ENCODE results near the gene ACOT13. TPM values are rescaled to one million over a fixed set of nuclear protein-coding genes. Genes with fewer than 3 reads are reported as not detected.
"Not testable (repeated sequence)": the region's sequence is repeated elsewhere in the genome, so short reads cannot be mapped to it uniquely, and the experiment has no call there.

ACOT13 gene
- total RNA-seq, 1 experiment from 2014 or later, result 15.7 TPM

- peaks cover 43% of the 10 kb centered on the region for H4K20me1 ChIP-seq (ENCODE audit: insufficient read depth, low read depth, low read length)
- peak overlapping the region; percentile 100 for H3K9ac ChIP-seq (ENCODE audit: low read length)
- H3K9me2 ChIP-seq (replicated peaks; ENCODE audit: insufficient read depth, low read length), result 0 out of 2 replicates have a peak, but pooled peaks cover 3% of the 10 kb centered on the region
- H3K4me3 ChIP-seq (ENCODE audit: low read length), result peak overlapping the region; percentile 99
- H3K27me3 ChIP-seq (ENCODE audit: low read length), result no peaks in the 10 kb centered on the region
- no peak for DNase-seq
- peak overlapping the region; percentile 40 for H3K27ac ChIP-seq (ENCODE audit: low read length)
- peak overlapping the region; percentile 97 for H3K4me2 ChIP-seq (ENCODE audit: low read depth, low read length, poor library complexity, severe bottlenecking)
- no peaks in the 10 kb centered on the region for H3K9me3 ChIP-seq (ENCODE audit: low read length)
- no peak overlapping the region for H2AFZ ChIP-seq (ENCODE audit: low read length)
- H3K4me1 ChIP-seq (ENCODE audit: low read length), result peaks cover 45% of the 10 kb centered on the region
- H3K79me2 ChIP-seq (ENCODE audit: low read length), result peaks cover 70% of the 10 kb centered on the region
- H3K36me3 ChIP-seq (ENCODE audit: insufficient read depth, low read length), result peaks cover 56% of the 10 kb centered on the region
These were observed 51.7 kb downstream of the ACOT13 start for GRCh38 chr6:24718449-24719124.

DNA sequence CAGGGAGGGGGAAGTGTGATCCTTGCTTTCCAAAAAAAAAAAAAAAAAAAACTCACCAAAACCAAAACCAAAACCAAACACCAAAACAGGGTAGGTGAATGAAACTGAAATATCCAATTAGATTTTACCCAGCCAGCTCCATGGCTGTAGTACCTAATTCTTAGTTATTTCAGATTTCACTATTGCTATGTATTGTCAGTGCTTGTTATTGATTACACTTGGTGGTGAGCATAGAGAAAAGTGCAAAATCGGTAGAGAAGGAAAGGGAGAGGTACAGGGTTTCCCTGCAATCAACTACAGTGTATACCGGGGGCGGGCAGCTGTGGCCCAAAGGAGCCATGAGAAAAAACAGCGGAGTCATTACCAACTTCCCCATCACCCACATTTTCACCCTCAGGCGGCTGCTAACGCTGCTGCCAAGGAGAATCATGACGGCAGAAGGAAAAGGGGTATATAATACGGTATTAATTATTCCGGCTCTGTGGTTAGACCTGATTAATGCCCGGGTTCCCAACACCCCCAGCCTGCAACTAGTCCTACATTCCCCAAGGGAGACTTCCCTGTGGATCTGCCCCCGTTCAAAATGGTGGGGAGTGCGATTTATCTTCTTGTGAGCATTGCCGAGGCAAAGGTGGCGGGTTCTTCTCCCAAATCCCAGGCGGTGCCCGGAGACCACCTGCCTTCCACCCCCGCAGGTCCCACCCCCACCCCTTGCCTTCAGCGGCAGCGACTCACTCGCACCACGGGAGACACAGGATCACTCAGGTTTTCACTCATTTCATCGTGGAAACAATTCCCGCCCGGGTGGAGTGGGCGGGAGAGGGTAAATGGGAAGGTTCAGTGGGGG is 52.5 kb downstream of the ACOT13 start, which contains the start of gene C6orf62:
TSS of gene C6orf62 (minus strand) at position 30 of the 847 bp plus-strand sequence. CDS start 486 bp downstream, outside the sequence.
- peak; percentile 74 for DNase-seq
- H3K4me2 ChIP-seq (ENCODE audit: low read depth, low read length, poor library complexity, severe bottlenecking), result peak within 1 kb of the TSS; percentile 97
- H3K9me3 ChIP-seq (ENCODE audit: low read length), result no peaks in the 10 kb centered on the region
- 0 out of 2 replicates have a peak, but pooled peaks cover 3% of the 10 kb centered on the region for H3K9me2 ChIP-seq (replicated peaks; ENCODE audit: insufficient read depth, low read length)
- peaks cover 37% of the 10 kb centered on the region for H4K20me1 ChIP-seq (ENCODE audit: insufficient read depth, low read depth, low read length)
- H3K27me3 ChIP-seq (ENCODE audit: low read length), result no peaks in the 10 kb centered on the region
- peaks cover 49% of the 10 kb centered on the region for H3K36me3 ChIP-seq (ENCODE audit: insufficient read depth, low read length)
- H3K9ac ChIP-seq (ENCODE audit: low read length), result peak within 1 kb of the TSS; percentile 100
- peaks cover 45% of the 10 kb centered on the region for H3K4me1 ChIP-seq (ENCODE audit: low read length)
- H2AFZ ChIP-seq (ENCODE audit: low read length), result no peak within 1 kb of the TSS
- H3K79me2 ChIP-seq (ENCODE audit: low read length), result peaks cover 63% of the 10 kb centered on the region
- peak within 1 kb of the TSS; percentile 88 for H3K27ac ChIP-seq (ENCODE audit: low read length)
- peak within 1 kb of the TSS; percentile 99 for H3K4me3 ChIP-seq (ENCODE audit: low read length)

DNA sequence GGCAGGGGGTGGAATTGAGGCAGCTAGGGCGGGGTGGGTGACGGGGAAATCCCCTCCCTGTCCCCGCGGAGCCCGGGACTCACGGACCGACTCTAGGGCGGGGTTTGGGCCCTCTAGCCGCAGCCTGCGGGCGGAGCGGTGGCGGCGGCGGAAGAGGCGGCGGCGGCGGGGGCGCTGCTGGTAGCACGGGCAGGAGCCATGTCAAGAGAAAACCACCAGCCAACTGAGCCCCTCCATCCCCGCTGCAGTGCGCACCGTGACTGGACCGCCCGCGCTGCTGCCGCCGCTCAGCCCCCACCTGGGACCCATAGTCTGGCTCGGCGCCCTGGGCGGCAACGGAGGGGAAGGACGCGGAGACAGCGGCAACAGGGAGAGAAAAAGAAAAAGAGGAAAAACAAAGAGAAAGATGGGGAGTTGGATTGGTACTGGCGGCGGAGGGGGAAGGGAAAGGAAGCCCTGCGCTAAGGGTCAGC is 53.3 kb downstream of the ACOT13 start:
- H3K9ac ChIP-seq (ENCODE audit: low read length), result peak overlapping the region; percentile 100
- peak overlapping the region; percentile 99 for H3K4me3 ChIP-seq (ENCODE audit: low read length)

DNA sequence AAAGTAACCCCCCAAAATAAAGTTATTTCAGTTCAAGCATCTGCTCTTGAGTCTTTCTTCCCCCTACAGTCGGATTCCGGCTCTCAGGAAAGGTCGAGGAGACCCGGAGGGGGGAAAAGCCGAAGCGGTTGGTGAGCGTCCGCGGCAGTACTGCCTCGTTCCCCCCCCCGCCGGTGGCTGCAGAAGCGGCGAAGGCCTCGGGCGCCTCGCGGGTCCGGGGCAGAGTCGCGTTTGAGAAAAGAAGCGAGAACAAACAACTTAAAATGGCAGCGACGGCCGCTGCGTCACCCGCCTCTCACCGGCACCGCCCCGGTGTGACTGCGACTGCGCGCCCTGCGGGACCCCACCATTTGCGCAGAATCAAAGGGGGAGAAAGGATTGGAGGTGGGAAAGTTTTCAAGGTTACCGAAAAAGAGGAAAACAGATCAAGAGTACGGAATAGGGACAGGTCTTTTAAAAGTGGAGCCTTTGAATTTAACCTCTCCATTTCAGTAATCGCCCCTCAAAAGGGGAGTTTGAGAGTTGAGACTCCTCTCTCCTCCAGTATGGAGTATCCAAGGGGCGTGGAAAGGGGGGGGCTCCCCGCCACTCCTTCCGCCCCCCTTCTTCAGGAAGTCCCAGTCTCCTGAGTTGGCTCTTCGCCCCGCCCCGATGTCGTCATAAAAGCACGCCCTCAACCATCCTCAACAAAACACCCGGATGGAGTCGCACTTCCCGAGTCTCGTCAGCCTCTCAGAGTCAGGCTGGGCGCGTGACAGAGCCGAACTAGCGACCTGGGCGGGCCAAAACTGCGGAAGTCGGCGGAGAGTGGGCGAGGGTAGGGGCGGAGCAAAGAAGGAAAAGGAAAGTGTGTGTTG is 54.0 kb downstream of the ACOT13 start:
- Histone ChIP-seq H3K4me3 (ENCODE audit: low read length) (peak overlapping the region; percentile 99), H2AFZ (ENCODE audit: low read length) (peak overlapping the region; percentile 88; the same call in 1 of the 2 replicates), H3K9ac (ENCODE audit: low read length) (peak overlapping the region; percentile 100), H4K20me1 (ENCODE audit: insufficient read depth, low read depth, low read length) (peaks cover 35% of the 10 kb centered on the region), H3K36me3 (ENCODE audit: insufficient read depth, low read length) (peaks cover 35% of the 10 kb centered on the region), H3K27ac (ENCODE audit: low read length) (peak overlapping the region; percentile 88), H3K79me2 (ENCODE audit: low read length) (peaks cover 48% of the 10 kb centered on the region), H3K4me2 (ENCODE audit: low read depth, low read length, poor library complexity, severe bottlenecking) (peak overlapping the region; percentile 97), H3K9me2 (replicated peaks; ENCODE audit: insufficient read depth, low read length) (0 out of 2 replicates have a peak, but pooled peaks cover 3% of the 10 kb centered on the region), H3K27me3 (ENCODE audit: low read length) (no peaks in the 10 kb centered on the region), H3K4me1 (ENCODE audit: low read length) (peaks cover 44% of the 10 kb centered on the region), H3K9me3 (ENCODE audit: low read length) (no peaks in the 10 kb centered on the region)
- DNase-seq, result peak; percentile 100

More for the DNA sequence above, 53.3 kb downstream of the ACOT13 start:
- H3K36me3 ChIP-seq (ENCODE audit: insufficient read depth, low read length), result peaks cover 41% of the 10 kb centered on the region
- peak overlapping the region; percentile 97 for H3K4me2 ChIP-seq (ENCODE audit: low read depth, low read length, poor library complexity, severe bottlenecking)
- peaks cover 45% of the 10 kb centered on the region for H3K4me1 ChIP-seq (ENCODE audit: low read length)
- peak overlapping the region; percentile 88 for H3K27ac ChIP-seq (ENCODE audit: low read length)
- peak; percentile 86 for DNase-seq
- H4K20me1 ChIP-seq (ENCODE audit: insufficient read depth, low read depth, low read length), result peaks cover 37% of the 10 kb centered on the region
- no peak overlapping the region for H2AFZ ChIP-seq (ENCODE audit: low read length)
- 0 out of 2 replicates have a peak, but pooled peaks cover 3% of the 10 kb centered on the region for H3K9me2 ChIP-seq (replicated peaks; ENCODE audit: insufficient read depth, low read length)
- H3K27me3 ChIP-seq (ENCODE audit: low read length), result no peaks in the 10 kb centered on the region
- H3K9me3 ChIP-seq (ENCODE audit: low read length), result no peaks in the 10 kb centered on the region
- peaks cover 54% of the 10 kb centered on the region for H3K79me2 ChIP-seq (ENCODE audit: low read length)

GRCh38 chr6:24721461-24722215 is 54.8 kb downstream of the ACOT13 start:
- DNase-seq, result no peak
- peaks cover 26% of the 10 kb centered on the region for H3K36me3 ChIP-seq (ENCODE audit: insufficient read depth, low read length)
- 0 out of 2 replicates have a peak, but pooled peaks cover 3% of the 10 kb centered on the region for H3K9me2 ChIP-seq (replicated peaks; ENCODE audit: insufficient read depth, low read length)
- peak overlapping the region; percentile 74 for H3K4me3 ChIP-seq (ENCODE audit: low read length)
- peak overlapping the region; percentile 97 for H3K4me2 ChIP-seq (ENCODE audit: low read depth, low read length, poor library complexity, severe bottlenecking)
- no peaks in the 10 kb centered on the region for H3K9me3 ChIP-seq (ENCODE audit: low read length)
- H2AFZ ChIP-seq (ENCODE audit: low read length), result 0 out of 2 replicates have a peak overlapping the region, but pooled peaks have one; percentile 46
- H4K20me1 ChIP-seq (ENCODE audit: insufficient read depth, low read depth, low read length), result peaks cover 28% of the 10 kb centered on the region
- H3K9ac ChIP-seq (ENCODE audit: low read length), result peak overlapping the region; percentile 84
- H3K4me1 ChIP-seq (ENCODE audit: low read length), result peaks cover 36% of the 10 kb centered on the region
- peaks cover 40% of the 10 kb centered on the region for H3K79me2 ChIP-seq (ENCODE audit: low read length)
- no peaks in the 10 kb centered on the region for H3K27me3 ChIP-seq (ENCODE audit: low read length)
- H3K27ac ChIP-seq (ENCODE audit: low read length), result peak overlapping the region; percentile 86

- H3K9me3 ChIP-seq (ENCODE audit: low read length), result no peaks in the 10 kb centered on the region
- H3K9ac ChIP-seq (ENCODE audit: low read length), result no peak overlapping the region
- no peaks in the 10 kb centered on the region for H3K27me3 ChIP-seq (ENCODE audit: low read length)
- no peak overlapping the region for H3K27ac ChIP-seq (ENCODE audit: low read length)
- H4K20me1 ChIP-seq (ENCODE audit: insufficient read depth, low read depth, low read length), result peaks cover 13% of the 10 kb centered on the region; the same call in 1 of the 2 replicates
- peaks cover 12% of the 10 kb centered on the region for H3K36me3 ChIP-seq (ENCODE audit: insufficient read depth, low read length)
- DNase-seq, result no peak
- 0 out of 2 replicates have a peak overlapping the region, but pooled peaks have one; percentile 18 for H2AFZ ChIP-seq (ENCODE audit: low read length)
- 0 out of 2 replicates have a peak, but pooled peaks cover 3% of the 10 kb centered on the region for H3K9me2 ChIP-seq (replicated peaks; ENCODE audit: insufficient read depth, low read length)
- no peak overlapping the region for H3K4me3 ChIP-seq (ENCODE audit: low read length)
- H3K4me2 ChIP-seq (ENCODE audit: low read depth, low read length, poor library complexity, severe bottlenecking), result no peak overlapping the region
- H3K4me1 ChIP-seq (ENCODE audit: low read length), result peaks cover 20% of the 10 kb centered on the region
- peaks cover 23% of the 10 kb centered on the region for H3K79me2 ChIP-seq (ENCODE audit: low read length)
These were observed 56.4 kb downstream of the ACOT13 start for GRCh38 chr6:24723270-24723669.

GRCh38 chr6:24730653-24731052 is 63.8 kb downstream of the ACOT13 start:
- not testable (repeated sequence) for H3K9me2 ChIP-seq (replicated peaks; ENCODE audit: insufficient read depth, low read length); DNase-seq; H3K4me3 ChIP-seq (ENCODE audit: low read length); H3K36me3 ChIP-seq (ENCODE audit: insufficient read depth, low read length); H3K4me1 ChIP-seq (ENCODE audit: low read length); H3K9ac ChIP-seq (ENCODE audit: low read length); H3K79me2 ChIP-seq (ENCODE audit: low read length); H2AFZ ChIP-seq (ENCODE audit: low read length); H4K20me1 ChIP-seq (ENCODE audit: insufficient read depth, low read depth, low read length); H3K27me3 ChIP-seq (ENCODE audit: low read length); H3K27ac ChIP-seq (ENCODE audit: low read length); H3K4me2 ChIP-seq (ENCODE audit: low read depth, low read length, poor library complexity, severe bottlenecking)
- peaks cover 13% of the 10 kb centered on the region; the same call in 1 of the 2 replicates for H3K9me3 ChIP-seq (ENCODE audit: low read length)

All from Karpas-422 (cell line).